HCT116 (cell line): ENCODE measurements around the gene TYMS.

Source experiments
- EGR1 ChIP-seq: IDR thresholded peaks from 2 replicates; pipeline ENCODE4 v1.6.1; 2012; ENCODE audit warnings: low read depth
- SIN3A ChIP-seq: IDR thresholded peaks from 2 replicates; pipeline ENCODE4 v1.6.1; 2012; ENCODE audit warnings: low read depth
- TF ChIP-seq, protein P1 (sequence below), 3 experiments: fragments of 200-600 bp in 1 of 3; sonication (generic) in 1 of 3; IDR thresholded peaks in 2 of 3; conservative IDR thresholded peaks in 1 of 3; 2 replicates each; pipeline ENCODE4 v1.5.1; 2012 to 2017; ENCODE audit warnings: low read depth in 2 of 3, low read length in 2 of 3, antibody characterized with exemption in 1 of 3, borderline replicate concordance in 1 of 3, control low read depth in 1 of 3, mild to moderate bottlenecking in 1 of 3, mixed read lengths in 1 of 3, mixed run types in 1 of 3, moderate library complexity in 1 of 3; ENCODE audit not compliant: insufficient read depth in 1 of 3

DNA sequence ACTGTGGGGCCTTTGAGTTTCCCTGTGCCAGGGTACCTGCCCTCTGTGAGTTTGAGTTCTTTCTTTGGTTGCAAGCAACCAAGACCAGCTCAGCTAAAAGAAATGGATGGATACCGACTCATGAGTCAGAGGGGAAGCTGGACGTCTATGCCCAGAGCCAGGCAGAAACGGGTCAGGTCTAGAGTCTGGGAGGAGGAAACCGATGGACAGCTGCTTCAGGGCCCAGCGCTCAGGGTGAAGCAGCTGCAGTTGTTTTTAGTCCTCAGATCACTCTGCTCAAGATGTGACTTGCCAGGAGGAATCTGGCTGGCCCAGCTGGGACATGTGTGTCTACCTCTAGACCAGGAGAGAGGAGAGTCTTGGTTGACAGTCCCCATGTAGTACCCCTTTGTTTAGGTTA is 10.1 kb upstream of the TYMS start:
- TF ChIP-seq, protein P1, sequence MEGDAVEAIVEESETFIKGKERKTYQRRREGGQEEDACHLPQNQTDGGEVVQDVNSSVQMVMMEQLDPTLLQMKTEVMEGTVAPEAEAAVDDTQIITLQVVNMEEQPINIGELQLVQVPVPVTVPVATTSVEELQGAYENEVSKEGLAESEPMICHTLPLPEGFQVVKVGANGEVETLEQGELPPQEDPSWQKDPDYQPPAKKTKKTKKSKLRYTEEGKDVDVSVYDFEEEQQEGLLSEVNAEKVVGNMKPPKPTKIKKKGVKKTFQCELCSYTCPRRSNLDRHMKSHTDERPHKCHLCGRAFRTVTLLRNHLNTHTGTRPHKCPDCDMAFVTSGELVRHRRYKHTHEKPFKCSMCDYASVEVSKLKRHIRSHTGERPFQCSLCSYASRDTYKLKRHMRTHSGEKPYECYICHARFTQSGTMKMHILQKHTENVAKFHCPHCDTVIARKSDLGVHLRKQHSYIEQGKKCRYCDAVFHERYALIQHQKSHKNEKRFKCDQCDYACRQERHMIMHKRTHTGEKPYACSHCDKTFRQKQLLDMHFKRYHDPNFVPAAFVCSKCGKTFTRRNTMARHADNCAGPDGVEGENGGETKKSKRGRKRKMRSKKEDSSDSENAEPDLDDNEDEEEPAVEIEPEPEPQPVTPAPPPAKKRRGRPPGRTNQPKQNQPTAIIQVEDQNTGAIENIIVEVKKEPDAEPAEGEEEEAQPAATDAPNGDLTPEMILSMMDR (IDR thresholded peaks at IDR 0.05 in 2 of 3, conservative IDR thresholded peaks at IDR 0.05 in 1 of 3; ENCODE audit: borderline replicate concordance in 1 of 3, insufficient read depth in 1 of 3, low read depth in 2 of 3, low read length in 2 of 3): no peak
- TF ChIP-seq SIN3A: no peak
- TF ChIP-seq EGR1: no peak
